ENCODE results near the gene CCDC157. TPM values are rescaled to one million over a fixed set of nuclear protein-coding genes. Genes with fewer than 3 reads are reported as not detected.

Gene CCDC157
- total and polyA plus RNA-seq, 9 of the 15 experiments (the other 6 are each of a cell fraction or from before 2014, with no cell fraction given) = 0.04 to 1.3 (median 0.68) TPM

- TF ChIP-seq, protein P1, sequence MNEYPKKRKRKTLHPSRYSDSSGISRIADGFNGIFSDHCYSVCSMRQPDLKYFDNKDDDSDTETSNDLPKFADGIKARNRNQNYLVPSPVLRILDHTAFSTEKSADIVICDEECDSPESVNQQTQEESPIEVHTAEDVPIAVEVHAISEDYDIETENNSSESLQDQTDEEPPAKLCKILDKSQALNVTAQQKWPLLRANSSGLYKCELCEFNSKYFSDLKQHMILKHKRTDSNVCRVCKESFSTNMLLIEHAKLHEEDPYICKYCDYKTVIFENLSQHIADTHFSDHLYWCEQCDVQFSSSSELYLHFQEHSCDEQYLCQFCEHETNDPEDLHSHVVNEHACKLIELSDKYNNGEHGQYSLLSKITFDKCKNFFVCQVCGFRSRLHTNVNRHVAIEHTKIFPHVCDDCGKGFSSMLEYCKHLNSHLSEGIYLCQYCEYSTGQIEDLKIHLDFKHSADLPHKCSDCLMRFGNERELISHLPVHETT (CRISPR knock-in tag; conservative IDR thresholded peaks at IDR 0.05 in 1 of 2, IDR thresholded peaks at IDR 0.05 in 1 of 2) = peak in 1 of 2 experiments; percentile 50; a peak in 1 of 4 replicates
- peak; percentile 93 for TF ChIP-seq RFX1 (IDR thresholded peaks at IDR 0.05)
- TF ChIP-seq GABPA (tag; conservative IDR thresholded peaks at IDR 0.05; ENCODE audit: low read depth) = peak; percentile 98
- TF ChIP-seq ZBTB11 (CRISPR knock-in tag; IDR thresholded peaks at IDR 0.05) = peak; percentile 78 to 96 (median 80); a peak in 5 of 6 replicates
- TF ChIP-seq EP400 (IDR thresholded peaks at IDR 0.05) = peak; percentile 91
- TF ChIP-seq, protein P2, sequence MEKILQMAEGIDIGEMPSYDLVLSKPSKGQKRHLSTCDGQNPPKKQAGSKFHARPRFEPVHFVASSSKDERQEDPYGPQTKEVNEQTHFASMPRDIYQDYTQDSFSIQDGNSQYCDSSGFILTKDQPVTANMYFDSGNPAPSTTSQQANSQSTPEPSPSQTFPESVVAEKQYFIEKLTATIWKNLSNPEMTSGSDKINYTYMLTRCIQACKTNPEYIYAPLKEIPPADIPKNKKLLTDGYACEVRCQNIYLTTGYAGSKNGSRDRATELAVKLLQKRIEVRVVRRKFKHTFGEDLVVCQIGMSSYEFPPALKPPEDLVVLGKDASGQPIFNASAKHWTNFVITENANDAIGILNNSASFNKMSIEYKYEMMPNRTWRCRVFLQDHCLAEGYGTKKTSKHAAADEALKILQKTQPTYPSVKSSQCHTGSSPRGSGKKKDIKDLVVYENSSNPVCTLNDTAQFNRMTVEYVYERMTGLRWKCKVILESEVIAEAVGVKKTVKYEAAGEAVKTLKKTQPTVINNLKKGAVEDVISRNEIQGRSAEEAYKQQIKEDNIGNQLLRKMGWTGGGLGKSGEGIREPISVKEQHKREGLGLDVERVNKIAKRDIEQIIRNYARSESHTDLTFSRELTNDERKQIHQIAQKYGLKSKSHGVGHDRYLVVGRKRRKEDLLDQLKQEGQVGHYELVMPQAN (IDR thresholded peaks at IDR 0.05; ENCODE audit: borderline replicate concordance) = peak; percentile 88
- TF ChIP-seq HEY1 (CRISPR knock-in tag; IDR thresholded peaks at IDR 0.05; ENCODE audit: borderline replicate concordance) = no peak
- TF ChIP-seq POLR2B (IDR thresholded peaks at IDR 0.05; ENCODE audit: low read depth, partially characterized antibody) = peak; percentile 80
- TF ChIP-seq, protein P3, sequence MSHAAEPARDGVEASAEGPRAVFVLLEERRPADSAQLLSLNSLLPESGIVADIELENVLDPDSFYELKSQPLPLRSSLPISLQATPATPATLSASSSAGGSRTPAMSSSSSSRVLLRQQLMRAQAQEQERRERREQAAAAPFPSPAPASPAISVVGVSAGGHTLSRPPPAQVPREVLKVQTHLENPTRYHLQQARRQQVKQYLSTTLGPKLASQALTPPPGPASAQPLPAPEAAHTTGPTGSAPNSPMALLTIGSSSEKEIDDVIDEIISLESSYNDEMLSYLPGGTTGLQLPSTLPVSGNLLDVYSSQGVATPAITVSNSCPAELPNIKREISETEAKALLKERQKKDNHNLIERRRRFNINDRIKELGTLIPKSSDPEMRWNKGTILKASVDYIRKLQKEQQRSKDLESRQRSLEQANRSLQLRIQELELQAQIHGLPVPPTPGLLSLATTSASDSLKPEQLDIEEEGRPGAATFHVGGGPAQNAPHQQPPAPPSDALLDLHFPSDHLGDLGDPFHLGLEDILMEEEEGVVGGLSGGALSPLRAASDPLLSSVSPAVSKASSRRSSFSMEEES (CRISPR knock-in tag; IDR thresholded peaks at IDR 0.05) = no peak
- TF ChIP-seq RBBP5 (IDR thresholded peaks at IDR 0.05; ENCODE audit: borderline replicate concordance, insufficient read depth, low read length, poor library complexity, severe bottlenecking) = peak; percentile 87
- TF ChIP-seq L3MBTL2 (IDR thresholded peaks at IDR 0.05) = peak; percentile 25; the same call in 1 of the 2 replicates
- TF ChIP-seq ETS2 (tag; IDR thresholded peaks at IDR 0.05; ENCODE audit: borderline replicate concordance, poor library complexity, severe bottlenecking) = no peak
- TF ChIP-seq ZNF395 (CRISPR knock-in tag; IDR thresholded peaks at IDR 0.05) = 0 out of 2 replicates have a peak, but pooled peaks have one; percentile 7
- TF ChIP-seq SIN3B (IDR thresholded peaks at IDR 0.05; ENCODE audit: low read depth) = peak; percentile 75
Observed at GRCh38 chr22:30356449-30357235, at the start of gene CCDC157, which contains the start of gene SF3A1 (continued).
